Activated T-cell treated with anti-CD3 and anti-CD28 coated beads for 48 hours (primary cell): ENCODE results near the gene ANAPC16.
"Not testable (repeated sequence)": the region's sequence is repeated elsewhere in the genome, so short reads cannot be mapped to it uniquely, and the experiment has no call there.

ENCODE experiments used
- DNase-seq: peaks from one replicate; pipeline ENCODE4 v3.0.0-alpha.2; 2020; ENCODE audit warnings: low read depth

ANAPC16 gene

GRCh38 chr10:72265508-72265907, 49.7 kb downstream of the ANAPC16 start:
- DNase-seq, result no peak

DNA sequence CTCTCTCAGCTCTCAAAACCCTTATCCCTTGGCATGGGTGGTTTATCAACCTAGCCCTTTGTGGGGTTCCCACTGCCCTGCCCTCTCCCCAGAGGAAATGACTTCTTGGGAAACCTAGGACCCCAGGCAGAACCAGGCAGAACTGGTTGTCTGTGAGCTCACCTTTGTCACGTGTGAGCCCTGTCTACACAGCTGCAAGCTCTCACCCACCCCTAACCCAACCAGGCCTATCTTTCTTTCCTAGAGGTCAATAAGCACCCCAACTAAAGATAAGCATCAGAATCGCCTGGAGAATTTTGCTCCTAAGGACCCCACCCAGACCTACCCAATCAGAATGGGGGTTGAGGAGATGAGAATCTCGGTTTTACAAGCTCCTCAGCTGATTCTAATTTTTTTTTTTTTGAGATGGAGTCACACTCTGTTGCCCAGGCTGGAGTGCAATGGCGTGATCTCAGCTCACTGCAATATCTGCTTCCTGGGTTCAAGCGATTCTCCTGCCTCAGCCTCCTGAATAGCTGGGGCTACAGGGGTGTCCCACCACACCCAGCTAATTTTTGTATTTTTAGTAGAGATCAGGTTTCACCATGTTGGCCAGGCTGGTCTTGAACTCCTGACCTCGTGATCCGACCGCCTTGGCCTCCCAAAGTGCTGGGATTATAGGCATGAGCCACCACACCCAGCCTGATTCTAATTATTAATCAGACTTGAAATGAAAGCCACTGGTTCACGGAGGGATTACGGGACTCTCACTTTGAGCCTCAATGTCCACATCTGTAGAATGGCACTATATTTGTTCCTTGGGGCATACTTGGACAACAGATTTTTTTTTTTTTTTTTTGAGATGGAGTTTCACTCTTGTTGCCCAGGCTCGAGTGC, 50.4 kb downstream of the ANAPC16 start:
- DNase-seq, result no peak

- no peak for DNase-seq
These were observed 51.6 kb downstream of the ANAPC16 start for GRCh38 chr10:72267381-72267780.

- DNase-seq, result no peak
These were observed 52.1 kb downstream of the ANAPC16 start for GRCh38 chr10:72267819-72268399.

- not testable (repeated sequence) for DNase-seq
These were observed 52.8 kb downstream of the ANAPC16 start for GRCh38 chr10:72268475-72269200.

DNA sequence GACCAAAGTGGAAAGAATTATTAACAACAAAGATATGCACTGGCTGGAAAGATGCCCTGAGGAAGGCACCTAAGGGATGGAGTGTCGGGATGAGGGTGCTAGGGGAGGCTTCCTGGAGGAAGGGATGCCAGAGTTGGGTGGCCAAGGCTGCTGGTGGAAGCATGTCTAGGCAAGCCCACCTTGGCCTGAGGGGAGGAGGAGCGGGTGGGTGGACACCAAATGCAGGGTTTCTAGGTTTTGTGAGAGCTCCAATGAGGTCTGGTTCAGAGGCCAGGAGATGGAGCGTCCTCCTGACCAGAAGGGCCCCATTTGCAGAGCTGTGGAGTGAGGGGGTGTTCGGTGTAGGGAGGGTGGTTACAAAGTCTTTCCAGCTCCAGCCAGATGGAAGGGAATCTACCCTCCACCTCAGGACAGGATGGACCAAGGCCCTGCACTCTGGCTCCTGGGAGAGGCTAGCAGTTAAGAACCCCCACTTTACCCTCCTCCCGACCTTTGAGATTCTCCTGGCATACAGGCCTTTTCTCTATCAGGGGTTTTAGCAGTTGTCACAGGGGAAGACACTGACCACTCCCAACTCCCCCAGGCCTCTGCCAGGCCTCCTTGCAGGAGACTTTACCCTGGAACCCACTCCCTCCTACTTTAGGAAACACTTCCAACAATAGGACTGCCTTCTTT, 54.9 kb downstream of the ANAPC16 start:
- DNase-seq, result no peak

DNA sequence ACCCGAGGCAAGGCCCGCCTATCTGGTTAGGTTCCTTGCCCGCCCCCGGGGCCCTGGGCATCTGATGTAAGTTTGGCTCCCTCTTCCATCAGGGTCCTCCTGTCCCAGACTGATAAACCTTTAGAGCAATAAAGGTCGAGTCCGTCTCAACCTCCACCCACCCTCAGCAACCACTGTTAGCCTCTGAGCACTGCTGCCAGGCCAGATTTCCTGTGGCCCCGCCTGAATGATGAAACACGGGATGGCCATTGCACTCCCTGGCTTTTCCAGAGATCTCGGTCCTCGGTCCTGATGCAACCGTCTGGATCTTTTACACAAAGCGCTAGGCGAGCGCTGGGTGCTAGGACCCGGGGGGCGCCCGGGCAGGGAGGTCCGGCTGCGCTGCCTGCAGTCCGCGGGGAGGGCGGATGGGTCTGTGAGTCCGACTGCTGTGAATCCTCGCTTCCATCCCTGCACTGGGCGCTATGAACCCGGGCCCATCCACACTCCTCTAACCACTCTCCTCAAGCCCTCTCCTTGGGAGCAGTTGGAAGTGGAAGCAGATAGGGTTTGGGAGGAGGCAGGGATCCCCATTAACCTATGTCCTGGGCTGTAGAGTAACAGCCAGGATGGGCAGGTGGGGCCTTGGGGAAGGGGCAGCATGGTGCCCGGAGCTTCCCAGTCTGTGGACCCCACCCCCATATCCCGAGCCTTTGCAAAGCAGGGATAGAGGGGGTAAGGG, 57.0 kb downstream of the ANAPC16 start:
- peak; percentile 53 for DNase-seq

DNA sequence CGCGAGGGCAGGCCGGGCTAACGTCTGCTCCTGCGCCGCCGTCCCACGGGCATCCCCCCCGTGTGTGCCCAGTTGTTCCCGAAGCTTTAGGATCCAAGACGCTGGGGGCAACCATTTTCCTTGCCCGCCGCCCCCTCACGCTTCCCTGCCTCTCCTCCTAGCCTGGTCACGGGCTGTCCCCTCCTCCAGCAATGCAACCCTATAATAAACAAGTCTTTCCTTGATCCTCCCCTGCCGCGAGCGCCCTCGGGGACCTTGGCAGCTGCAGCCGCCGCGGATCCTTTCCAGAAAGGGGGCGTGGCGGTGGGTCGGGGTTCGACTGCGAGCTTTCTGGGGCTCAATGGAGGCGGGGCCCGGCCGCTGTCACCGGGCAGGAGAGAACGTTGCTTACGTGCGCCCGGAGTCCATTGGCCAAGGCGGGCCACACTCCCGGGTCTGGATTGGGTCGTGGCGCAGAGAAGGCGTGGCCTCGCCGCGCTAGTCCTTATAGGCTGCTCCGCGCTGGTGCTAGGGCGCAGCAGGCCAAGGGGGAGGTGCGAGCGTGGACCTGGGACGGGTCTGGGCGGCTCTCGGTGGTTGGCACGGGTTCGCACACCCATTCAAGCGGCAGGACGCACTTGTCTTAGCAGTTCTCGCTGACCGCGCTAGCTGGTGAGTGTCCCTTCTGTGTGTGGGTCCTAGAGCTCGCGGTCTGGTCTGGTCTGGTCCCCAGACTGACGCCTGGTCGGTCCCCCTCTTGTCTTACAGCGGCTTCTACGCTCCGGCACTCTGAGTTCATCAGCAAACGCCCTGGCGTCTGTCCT, 57.8 kb downstream of the ANAPC16 start, which contains the start of gene DDIT4:
TSS of gene DDIT4 (plus strand) at position 515 of the 803 bp plus-strand sequence. CDS start 293 bp downstream, outside the sequence.
- peak; percentile 99 for DNase-seq

DNA sequence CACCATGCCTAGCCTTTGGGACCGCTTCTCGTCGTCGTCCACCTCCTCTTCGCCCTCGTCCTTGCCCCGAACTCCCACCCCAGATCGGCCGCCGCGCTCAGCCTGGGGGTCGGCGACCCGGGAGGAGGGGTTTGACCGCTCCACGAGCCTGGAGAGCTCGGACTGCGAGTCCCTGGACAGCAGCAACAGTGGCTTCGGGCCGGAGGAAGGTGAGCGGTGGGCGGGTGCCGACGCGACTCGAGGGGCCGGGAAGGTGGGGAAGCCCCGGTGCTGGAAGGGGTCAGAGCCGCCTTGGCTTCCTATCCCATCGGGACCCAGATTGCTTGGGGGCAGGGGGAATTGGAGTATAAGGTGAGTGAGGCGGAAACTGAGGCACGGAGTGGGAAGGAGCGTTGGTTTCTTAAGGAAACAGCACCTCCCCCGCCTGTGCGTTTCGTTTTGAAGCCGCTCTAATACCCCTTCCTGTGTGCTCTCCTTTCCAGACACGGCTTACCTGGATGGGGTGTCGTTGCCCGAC, 58.5 kb downstream of the ANAPC16 start:
- no peak for DNase-seq

DNA sequence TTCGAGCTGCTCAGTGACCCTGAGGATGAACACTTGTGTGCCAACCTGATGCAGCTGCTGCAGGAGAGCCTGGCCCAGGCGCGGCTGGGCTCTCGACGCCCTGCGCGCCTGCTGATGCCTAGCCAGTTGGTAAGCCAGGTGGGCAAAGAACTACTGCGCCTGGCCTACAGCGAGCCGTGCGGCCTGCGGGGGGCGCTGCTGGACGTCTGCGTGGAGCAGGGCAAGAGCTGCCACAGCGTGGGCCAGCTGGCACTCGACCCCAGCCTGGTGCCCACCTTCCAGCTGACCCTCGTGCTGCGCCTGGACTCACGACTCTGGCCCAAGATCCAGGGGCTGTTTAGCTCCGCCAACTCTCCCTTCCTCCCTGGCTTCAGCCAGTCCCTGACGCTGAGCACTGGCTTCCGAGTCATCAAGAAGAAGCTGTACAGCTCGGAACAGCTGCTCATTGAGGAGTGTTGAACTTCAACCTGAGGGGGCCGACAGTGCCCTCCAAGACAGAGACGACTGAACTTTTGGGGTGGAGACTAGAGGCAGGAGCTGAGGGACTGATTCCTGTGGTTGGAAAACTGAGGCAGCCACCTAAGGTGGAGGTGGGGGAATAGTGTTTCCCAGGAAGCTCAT, 59.0 kb downstream of the ANAPC16 start:
- peak; percentile 66 for DNase-seq

GRCh38 chr10:72275351-72276012, 59.7 kb downstream of the ANAPC16 start:
- DNase-seq, result no peak

GRCh38 chr10:72276013-72276387, 60.2 kb downstream of the ANAPC16 start:
- DNase-seq, result no peak

- DNase-seq, result no peak
These were observed 60.9 kb downstream of the ANAPC16 start for GRCh38 chr10:72276421-72277339.

DNA sequence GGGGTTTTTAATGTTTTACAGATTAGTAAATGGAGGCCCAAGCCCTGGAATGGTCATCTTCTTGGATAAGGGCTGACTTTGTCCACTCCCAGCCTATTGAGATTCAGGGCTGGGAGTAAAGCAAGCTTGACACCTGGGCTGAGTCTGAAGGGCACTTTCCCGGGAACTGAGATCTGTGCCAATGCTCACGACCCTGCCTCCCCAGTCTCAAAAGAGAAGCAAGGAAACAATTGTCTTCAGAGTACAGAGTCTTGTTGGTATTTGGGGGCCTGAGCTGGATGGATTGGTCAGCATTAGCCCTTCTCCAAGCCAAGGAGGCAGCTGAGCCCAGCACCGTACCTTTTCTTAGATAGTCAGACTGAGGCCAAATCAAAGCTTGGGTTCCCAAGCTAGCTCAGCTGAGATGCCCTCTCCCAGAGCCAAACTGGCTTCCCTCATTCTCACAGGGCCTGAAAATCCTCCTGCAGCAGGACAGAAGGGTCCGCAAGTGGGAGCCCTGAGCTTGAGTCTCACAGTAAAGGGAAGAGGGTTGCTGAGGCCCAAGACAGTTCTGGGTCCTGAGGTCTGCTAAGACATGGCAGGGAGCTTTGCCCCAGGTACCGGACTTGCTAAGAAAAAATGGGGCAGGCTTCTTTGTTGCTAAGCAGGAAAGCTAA, 61.7 kb downstream of the ANAPC16 start:
- DNase-seq, result no peak

GRCh38 chr10:72277996-72278667, 62.3 kb downstream of the ANAPC16 start:
- DNase-seq, result no peak

GRCh38 chr10:72278668-72279393, 63.0 kb downstream of the ANAPC16 start:
- no peak for DNase-seq

DNA sequence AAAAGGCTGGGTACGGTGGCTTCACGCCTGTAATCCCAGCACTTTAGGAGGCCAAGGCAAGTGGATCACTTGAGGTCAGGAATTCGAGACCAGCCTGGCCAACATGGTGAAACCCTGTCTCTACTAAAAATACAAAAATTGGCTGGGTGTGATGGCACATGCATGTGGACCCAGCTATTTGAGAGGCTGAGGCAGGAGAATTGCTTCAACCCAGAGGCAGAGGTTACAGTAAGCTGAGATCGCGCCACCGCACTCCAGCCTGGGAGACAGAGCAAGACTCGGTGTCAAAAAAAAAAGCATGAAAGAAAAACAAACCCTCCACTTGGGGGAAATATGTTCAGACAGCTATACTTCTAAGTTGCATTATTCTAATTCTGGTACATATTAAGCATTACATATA, 63.8 kb downstream of the ANAPC16 start:
- DNase-seq, result not testable (repeated sequence)
